PC-9 (cell line): ENCODE data around the gene MON1A.

ENCODE experiments used
- CTCF ChIP-seq: fragments of 200-600 bp; sonication (generic); conservative IDR thresholded peaks from 2 replicates; pipeline ENCODE4 v1.6.1; 2017; ENCODE audit warnings: mixed run types, antibody characterized with exemption, mild to moderate bottlenecking, moderate library complexity
- EZH2 ChIP-seq: fragments of 200-600 bp; sonication (generic); IDR thresholded peaks from 2 replicates; pipeline ENCODE4 v1.8.0; 2017; ENCODE audit warnings: antibody characterized with exemption, low read depth

- TF ChIP-seq EZH2 (no peak), CTCF (no peak; the same call in 1 of the 2 replicates)
These were observed 29.8 kb downstream of the MON1A start for GRCh38 chr3:49899815-49900214.
